Endothelial cell of umbilical vein (primary cell): ENCODE measurements around the gene ST8SIA1. TPM values are rescaled to one million over a fixed set of nuclear protein-coding genes. Genes with fewer than 3 reads are reported as not detected.

Experiments
- BruUV-seq: library from RNA; stranded (reverse); fragments of 400-500 nt; replicated peaks from 2 replicates; lab custom pipeline; 2021; lab: Mats Ljungman, UMichigan
- CTCF ChIA-PET: fragments of 300-600, 350-600 bp; sonication (Branson Sonifier 250); formaldehyde crosslinking; loops from one replicate; lab custom pipeline; 2021; ENCODE audit warnings: antibody characterized with exemption, inconsistent platforms; lab: Charles Lee
- POLR2A ChIA-PET: fragments of 300-600, 350-600 bp; sonication (Branson Sonifier 250); formaldehyde crosslinking; loops from one replicate; lab custom pipeline; 2021; ENCODE audit warnings: antibody characterized with exemption, inconsistent platforms; lab: Charles Lee
- DNase-seq: peaks from one replicate; pipeline ENCODE4 v3.0.0-alpha.2; 2011; ENCODE audit warnings: low read depth, low spot score
- FAIRE-seq: peaks from 2 replicates; lab custom pipeline; 2011; peaks lifted over from hg19 to GRCh38; lab: Jason Lieb, UNC
- H2AFZ ChIP-seq: 2 replicates; pipeline ENCODE4 v1.6.0; 2012; ENCODE audit warnings: low read depth, low read length, control low read depth, inconsistent platforms
- H3K27ac ChIP-seq: 2 replicates; pipeline ENCODE4 v1.5.1; 2011; ENCODE audit warnings: low read depth, mild to moderate bottlenecking, control low read depth, low read length, moderate library complexity; ENCODE audit not compliant: insufficient read depth
- H3K27me3 ChIP-seq, 2 experiments: 2 replicates each; pipeline versions ENCODE4 v1.6.0 to v1.6.1; 2011; ENCODE audit warnings: low read length in 2 of 2, mixed read lengths in 1 of 2; ENCODE audit not compliant: control insufficient read depth in 2 of 2, insufficient read depth in 2 of 2
- H3K36me3 ChIP-seq, 2 experiments: 2 replicates in 1 of 2; 3 replicates in 1 of 2; pipeline ENCODE4 v1.5.1; 2011; ENCODE audit warnings: low read length in 2 of 2, mild to moderate bottlenecking in 1 of 2, moderate library complexity in 1 of 2; ENCODE audit not compliant: control insufficient read depth in 2 of 2, insufficient read depth in 2 of 2; ENCODE audit errors: extremely low read depth in 1 of 2
- H3K4me1 ChIP-seq: 3 replicates; pipeline ENCODE4 v1.5.1; 2011; ENCODE audit warnings: mild to moderate bottlenecking, low read length; ENCODE audit not compliant: control insufficient read depth, insufficient read depth; ENCODE audit errors: extremely low read depth
- H3K4me2 ChIP-seq: 2 replicates; pipeline ENCODE4 v1.6.1; 2011; ENCODE audit warnings: low read length, control low read depth, mixed read lengths; ENCODE audit not compliant: insufficient read depth
- H3K4me3 ChIP-seq, 3 experiments: fragments of 200-600 bp in 1 of 3; sonication (generic), shearing (Covaris generic) in 1 of 3; replicated peaks in 1 of 3; 2 replicates each; pipeline ENCODE4 v1.5.1; 2011 to 2016; ENCODE audit warnings: control low read depth in 3 of 3, low read length in 3 of 3, mild to moderate bottlenecking in 2 of 3, inconsistent platforms in 1 of 3, low read depth in 1 of 3, moderate library complexity in 1 of 3; ENCODE audit not compliant: insufficient read depth in 1 of 3
- H3K79me2 ChIP-seq: 2 replicates; pipeline ENCODE4 v1.6.0; 2012; ENCODE audit warnings: low read length, inconsistent platforms; ENCODE audit not compliant: control insufficient read depth, insufficient read depth
- H3K9ac ChIP-seq: replicated peaks from 2 replicates; pipeline ENCODE3; 2011; ENCODE audit warnings: low read length, control low read depth; ENCODE audit not compliant: insufficient read depth; ENCODE audit errors: extremely low read depth
- H3K9me1 ChIP-seq: replicated peaks from 3 replicates; pipeline ENCODE4 v1.6.0; 2011; ENCODE audit warnings: mild to moderate bottlenecking, low read length; ENCODE audit not compliant: control insufficient read depth, insufficient read depth; ENCODE audit errors: extremely low read depth
- H3K9me3 ChIP-seq: replicated peaks from 2 replicates; pipeline ENCODE4 v1.5.1; 2012; ENCODE audit warnings: low read length, inconsistent platforms; ENCODE audit not compliant: control insufficient read depth, insufficient read depth
- H4K20me1 ChIP-seq: replicated peaks from 2 replicates; pipeline ENCODE3; 2011; ENCODE audit warnings: mild to moderate bottlenecking, low read length; ENCODE audit not compliant: control insufficient read depth, insufficient read depth; ENCODE audit errors: extremely low read depth
- CTCF ChIP-seq, 2 donors: IDR thresholded peaks; 1 replicate in 1 of 2; 2 replicates in 1 of 2; pipeline ENCODE4 v1.5.1; 2011; ENCODE audit warnings: low read length in 2 of 2, mild to moderate bottlenecking in 2 of 2, moderate library complexity in 2 of 2, control low read depth in 1 of 2, inconsistent platforms in 1 of 2, low read depth in 1 of 2; ENCODE audit not compliant: insufficient read depth in 1 of 2; ENCODE audit errors: extremely low read depth in 1 of 2
- EZH2 ChIP-seq: IDR thresholded peaks from 2 replicates; pipeline ENCODE4 v1.6.1; 2012; ENCODE audit warnings: borderline replicate concordance, low read depth, mild to moderate bottlenecking, moderate library complexity, low read length, inconsistent platforms; ENCODE audit not compliant: severe bottlenecking
- FOS ChIP-seq: IDR thresholded peaks from 2 replicates; pipeline ENCODE4 v1.6.1; 2011; ENCODE audit warnings: mild to moderate bottlenecking, low read length, moderate library complexity, borderline replicate concordance; ENCODE audit not compliant: insufficient read depth
- GATA2 ChIP-seq: IDR thresholded peaks from 2 replicates; pipeline ENCODE4 v1.7.0; 2011; ENCODE audit warnings: low read depth, mild to moderate bottlenecking, moderate library complexity, mixed read lengths, low read length; ENCODE audit not compliant: insufficient read length, insufficient read depth
- JUN ChIP-seq: IDR thresholded peaks from 2 replicates; pipeline ENCODE4 v1.6.1; 2011; ENCODE audit warnings: borderline replicate concordance, low read depth; ENCODE audit not compliant: insufficient read length, insufficient read depth
- MAX ChIP-seq: IDR thresholded peaks from 2 replicates; pipeline ENCODE4 v1.6.1; 2011; ENCODE audit not compliant: insufficient read depth, insufficient read length
- MYC ChIP-seq: IDR thresholded peaks from one replicate; pipeline ENCODE4 v1.6.1; 2011; ENCODE audit warnings: mild to moderate bottlenecking, low read depth, low read length
- POLR2A ChIP-seq: IDR thresholded peaks from 2 replicates; pipeline ENCODE4 v1.6.1; 2012; ENCODE audit warnings: low read depth, mild to moderate bottlenecking, control low read depth, low read length
- POLR2AphosphoS5 ChIP-seq: IDR thresholded peaks from 2 replicates; pipeline ENCODE4 v1.6.1; 2012; ENCODE audit warnings: low read depth, mild to moderate bottlenecking, control low read depth, low read length, moderate library complexity; ENCODE audit not compliant: insufficient read depth
- dilution Hi-C: fragments of 300-500 bp; cut with MboI; formaldehyde crosslinking; loops from one replicate; pipeline ENCODE4 v1.15.0; 2019; ENCODE audit warnings: low sequenced_read_pairs; ENCODE audit not compliant: extremely low pct_ligation_motif_present
- intact Hi-C: fragments of 100-400 bp; cut with micrococcal nuclease; formaldehyde crosslinking; loops from one replicate; pipeline ENCODE4 v1.10.0; 2022
- polyA plus RNA-seq, 4 experiments: library from polyadenylated mRNA; depleted of rRNA in 3 of 4; stranded (reverse) in 3 of 4; unstranded in 1 of 4; fragments of >200 nt; gene quantifications; 2 replicates each; pipeline versions ENCODE4 v1.2.1 to v1.2.3, GENCODE V29; 2011 to 2012; ENCODE audit warnings: missing spikeins in 1 of 4
- total RNA-seq: library from RNA; stranded (reverse); gene quantifications from 2 replicates; pipeline ENCODE4 v1.2.3, GENCODE V29; 2021

ST8SIA1 gene
- total and polyA plus RNA-seq, 2 donors (not counting 3 experiments of a cell fraction or from before 2014, with no cell fraction given) = not detected

DNA sequence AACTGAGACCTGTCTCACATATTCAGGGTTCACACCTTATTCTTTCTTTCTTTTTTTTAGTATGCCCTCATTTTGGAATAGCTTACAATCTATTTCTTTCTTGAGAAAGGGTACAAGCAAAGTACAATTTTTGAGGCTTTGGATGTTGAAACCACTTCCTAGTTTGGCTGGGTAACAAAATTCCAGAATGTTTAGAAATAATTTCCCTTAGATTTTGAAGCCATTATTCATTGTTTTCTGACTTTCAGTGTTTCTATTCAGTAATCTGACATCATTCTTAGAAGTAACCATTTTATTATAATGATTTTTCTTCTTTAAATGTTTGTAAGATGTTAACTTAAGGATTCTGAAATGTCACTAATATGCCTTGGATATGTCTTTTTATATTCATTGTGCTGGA is 28.2 kb downstream of the ST8SIA1 start:
- no peaks in the 10 kb centered on the region for H3K9me3 ChIP-seq
- no peaks in the 10 kb centered on the region for H3K79me2 ChIP-seq
- H3K27ac ChIP-seq = no peak overlapping the region
- H3K36me3 ChIP-seq = no peaks in the 10 kb centered on the region
- no peak for TF ChIP-seq POLR2AphosphoS5
- no peak for TF ChIP-seq CTCF (IDR thresholded peaks at IDR 0.05; ENCODE audit: extremely low read depth in 1 of 2, insufficient read depth in 1 of 2, low read depth in 1 of 2, low read length in 2 of 2)
- TF ChIP-seq EZH2 = no peak
- TF ChIP-seq MYC = no peak
- intact Hi-C loops (no loop called here), dilution Hi-C loops (no loop called here)
- CTCF ChIA-PET = no interaction called here
- H3K9ac ChIP-seq = no peak overlapping the region
- peaks cover 5 to 8% of the 10 kb centered on the region in 2 experiments for H3K27me3 ChIP-seq
- no peak for DNase-seq
- H4K20me1 ChIP-seq = no peaks in the 10 kb centered on the region
- H3K4me2 ChIP-seq = no peak overlapping the region
- no TSS peak for BruUV-seq
- H2AFZ ChIP-seq = no peak overlapping the region
- POLR2A ChIA-PET = no interaction called here
- no peak for FAIRE-seq
- no peaks in the 10 kb centered on the region for H3K9me1 ChIP-seq
- no peaks in the 10 kb centered on the region for H3K4me1 ChIP-seq
- H3K4me3 ChIP-seq = no peak overlapping the region

GRCh38 chr12:22304341-22304740 is 30.2 kb downstream of the ST8SIA1 start:
- FAIRE-seq (no peak), DNase-seq (no peak)
- no peaks in the 10 kb centered on the region for H3K9me3 ChIP-seq
- TF ChIP-seq EZH2 (no peak), JUN (no peak), POLR2A (no peak), CTCF (IDR thresholded peaks at IDR 0.05; ENCODE audit: extremely low read depth in 1 of 2, insufficient read depth in 1 of 2, low read depth in 1 of 2, low read length in 2 of 2) (no peak), FOS (no peak), GATA2 (no peak), POLR2AphosphoS5 (no peak), MAX (no peak), MYC (no peak)
- H3K27me3 ChIP-seq = peaks cover 5 to 8% of the 10 kb centered on the region in 2 experiments
- no peak overlapping the region for H3K4me2 ChIP-seq
- intact Hi-C loops (no loop called here), dilution Hi-C loops (no loop called here)
- no peaks in the 10 kb centered on the region for H3K36me3 ChIP-seq
- no peaks in the 10 kb centered on the region for H3K79me2 ChIP-seq
- H2AFZ ChIP-seq = no peak overlapping the region
- H3K27ac ChIP-seq = no peak overlapping the region
- POLR2A ChIA-PET = no interaction called here
- CTCF ChIA-PET = interaction anchor here (1.0 kb wide), 1 partner anchor 16 kb away, joined by 3 read pairs; no protein-coding TSS in a partner anchor
- BruUV-seq = no TSS peak
- H3K9me1 ChIP-seq = no peaks in the 10 kb centered on the region
- H3K4me1 ChIP-seq = no peaks in the 10 kb centered on the region
- no peak overlapping the region for H3K4me3 ChIP-seq
- no peaks in the 10 kb centered on the region for H4K20me1 ChIP-seq
- H3K9ac ChIP-seq = no peak overlapping the region
